ENCODE data around the gene MTX3.

Gene MTX3

DNA sequence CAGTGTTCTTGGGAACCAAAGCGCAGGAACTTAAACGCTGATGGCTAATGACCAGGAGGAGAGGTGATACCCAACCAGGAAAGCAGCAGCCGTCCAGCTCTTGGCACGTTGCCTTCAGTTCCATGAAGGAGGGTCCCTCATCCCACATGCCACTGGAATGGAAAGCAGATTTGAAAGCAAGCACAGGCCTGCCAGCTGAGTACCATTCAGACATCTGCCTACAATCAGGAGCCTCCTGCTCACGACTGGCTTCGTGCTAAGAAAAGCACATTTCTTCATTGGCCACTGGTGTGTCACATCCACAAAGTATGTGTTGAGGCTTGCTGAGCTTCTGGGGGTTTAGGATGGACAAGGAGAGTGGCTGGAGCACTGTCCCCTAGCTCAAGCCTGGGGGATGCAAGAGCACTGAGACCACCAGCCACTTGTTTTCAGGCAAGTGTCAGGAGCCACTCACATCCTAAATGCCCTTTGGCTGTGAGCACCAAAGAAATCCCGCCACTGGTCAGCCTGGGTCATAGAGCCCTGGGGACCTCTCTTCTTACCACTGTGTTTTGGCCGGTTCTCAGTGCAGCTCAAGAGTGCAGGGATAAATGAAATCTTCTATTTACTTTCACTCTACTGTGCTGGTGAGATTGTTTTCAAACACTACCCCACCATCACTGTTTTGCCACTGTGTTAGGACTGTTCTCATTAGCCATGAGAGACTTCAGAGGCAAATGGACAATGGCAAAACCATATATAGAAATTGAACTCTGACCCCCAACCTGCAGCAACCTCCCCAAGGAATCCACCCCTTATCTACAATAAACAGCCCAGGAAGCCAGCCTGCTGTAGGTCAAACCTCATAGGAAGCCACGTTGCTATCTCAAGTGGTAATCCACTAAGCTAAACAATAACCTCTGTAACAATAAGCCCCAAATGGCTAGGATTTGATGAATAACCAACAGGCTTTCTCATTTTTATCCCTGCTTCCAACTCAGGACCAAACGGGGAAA is 58.3 kb downstream of the MTX3 start:
- no peak for DNase-seq

DNA sequence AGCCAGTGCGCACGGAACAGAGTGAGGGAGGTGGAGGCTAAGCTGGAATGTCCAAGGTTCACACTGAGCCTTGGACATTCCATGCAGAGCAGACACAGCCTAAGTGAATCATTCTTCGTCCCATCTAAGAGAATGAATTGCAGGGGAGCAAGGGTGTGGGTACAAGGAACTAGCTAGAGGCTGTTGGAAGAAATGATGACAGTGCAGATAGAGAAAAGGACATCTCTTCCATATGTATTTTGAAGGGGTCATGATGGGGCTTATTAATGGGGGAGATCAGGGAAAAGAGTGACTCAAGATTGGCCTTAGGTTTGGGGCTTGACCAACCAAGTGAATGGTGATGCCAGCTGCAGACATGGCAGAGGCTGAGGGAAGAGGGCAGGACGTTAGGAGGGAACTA is 59.2 kb downstream of the MTX3 start:
- no peak for DNase-seq

DNA sequence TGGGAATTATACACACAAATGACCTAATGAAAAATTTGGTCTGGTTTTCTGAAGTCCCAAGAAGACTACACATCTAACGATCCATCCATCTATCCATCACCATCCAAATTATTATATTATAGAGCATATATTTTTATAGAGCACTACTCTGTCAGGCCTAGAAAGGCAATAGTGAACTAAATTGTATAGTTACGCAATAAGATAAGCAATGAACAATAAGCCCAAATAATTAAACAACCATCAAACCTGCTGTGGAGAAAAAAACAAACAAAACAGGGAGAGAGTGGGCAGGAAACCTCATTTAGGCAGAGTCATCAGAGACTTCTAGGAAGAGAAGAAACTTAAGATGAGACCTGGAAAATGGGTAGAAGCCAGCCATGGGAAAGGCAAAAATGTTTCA is 59.7 kb downstream of the MTX3 start:
- no peak for DNase-seq

DNA sequence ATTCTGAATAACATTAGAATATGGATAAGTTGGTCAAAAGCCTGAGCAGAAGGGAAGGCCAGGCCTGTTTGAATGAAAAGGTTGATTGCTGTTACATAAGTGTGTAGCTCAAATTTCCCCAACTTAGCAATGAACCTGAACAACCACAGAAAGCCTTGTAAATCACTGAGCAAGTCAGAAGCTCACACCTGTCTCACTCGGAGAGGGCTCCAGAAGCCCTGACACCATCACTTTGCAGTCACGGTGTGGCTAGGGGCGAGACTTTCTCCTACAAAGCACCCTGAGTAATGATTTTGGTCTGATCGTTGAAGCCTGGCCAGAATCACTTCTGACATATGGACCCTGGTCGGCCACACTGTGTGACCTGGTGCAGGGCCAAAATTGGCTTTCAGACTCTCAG is 62.0 kb downstream of the MTX3 start:
- DNase-seq, result no peak

Measured in activated CD8-positive, alpha-beta memory T cell treated with anti-CD3 and anti-CD28 coated beads, Interleukin-2, amount 50 U/mL, for 4 hours (primary cell).